Colonic mucosa (tissue), 4 donors: Measurements from ENCODE around the gene PDE1C. TPM values are rescaled to one million over a fixed set of nuclear protein-coding genes. Genes with fewer than 3 reads are reported as not detected.

Experiments
- DNase-seq: peaks from one replicate; pipeline ENCODE4 v3.0.0-alpha.2; 2020
- H3K27ac ChIP-seq: fragments of 200-600 bp; one replicate; pipeline ENCODE4 v1.8.0; 2021
- H3K27me3 ChIP-seq: fragments of 200-600 bp; one replicate; pipeline ENCODE4 v1.8.0; 2021
- H3K36me3 ChIP-seq: fragments of 200-600 bp; one replicate; pipeline ENCODE4 v1.8.0; 2021
- H3K4me1 ChIP-seq: fragments of 200-600 bp; one replicate; pipeline ENCODE4 v1.8.0; 2021; ENCODE audit warnings: mild to moderate bottlenecking
- H3K4me3 ChIP-seq: fragments of 200-600 bp; one replicate; pipeline ENCODE4 v1.8.0; 2021
- H3K9ac ChIP-seq, 2 donors: one replicate each; pipeline ENCODE4 v1.7.0; 2013; ENCODE audit warnings: control low read depth in 2 of 2, low read depth in 2 of 2, low read length in 2 of 2
- H3K9me3 ChIP-seq: fragments of 200-600 bp; one replicate; pipeline ENCODE4 v1.8.0; 2021
- CTCF ChIP-seq: fragments of 200-600 bp; IDR thresholded peaks from one replicate; pipeline ENCODE4 v1.8.0; 2022; ENCODE audit warnings: antibody characterized with exemption, mild to moderate bottlenecking
- intact Hi-C: fragments of 100-400 bp; cut with DNase I; formaldehyde crosslinking; loops from one replicate; pipeline ENCODE4 v1.14.1; 2022
- total RNA-seq, 2 donors: library from RNA; stranded (reverse); fragmentation: NEBNext Ultra II Directional in 1 of 2; extraction: Animal tissue kit (Norgen Biotek cat#: 25700) in 1 of 2; gene quantifications; one replicate each; pipeline ENCODE4 v1.2.1, GENCODE V29; 2021
- donor health status: healthy.
- donor health status: DM: no; HTN: no; CAD: no.
- donor health status: DM: no; HTN: no; CAD: no.

PDE1C gene
- total RNA-seq, 2 donors from 2014 or later, result 1.2 to 2.7 TPM

GRCh38 chr7:31903962-31904361, 166.2 kb downstream of the PDE1C start:
- Histone ChIP-seq H3K4me1 (no peaks in the 10 kb centered on the region), H3K36me3 (no peaks in the 10 kb centered on the region)
- intact Hi-C loops, result no loop called here

GRCh38 chr7:31899356-31899927, 170.8 kb downstream of the PDE1C start:
- H3K9ac ChIP-seq, result no peak overlapping the region
- no peak for DNase-seq
- no peak for TF ChIP-seq CTCF
- H3K36me3 ChIP-seq, result no peaks in the 10 kb centered on the region
- H3K27me3 ChIP-seq, result no peaks in the 10 kb centered on the region
- intact Hi-C loops, result no loop called here
- H3K27ac ChIP-seq, result no peak overlapping the region
- H3K4me1 ChIP-seq, result no peaks in the 10 kb centered on the region
- H3K4me3 ChIP-seq, result no peak overlapping the region
- H3K9me3 ChIP-seq, result no peaks in the 10 kb centered on the region

More at GRCh38 chr7:31903962-31904361, 166.2 kb downstream of the PDE1C start:
- Histone ChIP-seq H3K9me3 (no peaks in the 10 kb centered on the region), H3K27me3 (no peaks in the 10 kb centered on the region), H3K27ac (no peak overlapping the region), H3K4me3 (no peak overlapping the region), H3K9ac (no peak overlapping the region)
- no peak for DNase-seq
- no peak for TF ChIP-seq CTCF

GRCh38 chr7:31896925-31897324, 173.3 kb downstream of the PDE1C start:
- no peak for TF ChIP-seq CTCF
- Histone ChIP-seq H3K27ac (no peak overlapping the region), H3K27me3 (no peaks in the 10 kb centered on the region), H3K9ac (no peak overlapping the region), H3K4me3 (no peak overlapping the region), H3K36me3 (no peaks in the 10 kb centered on the region), H3K9me3 (no peaks in the 10 kb centered on the region), H3K4me1 (no peaks in the 10 kb centered on the region)
- no peak for DNase-seq
- intact Hi-C loops, result no loop called here

GRCh38 chr7:31894308-31894707, 175.9 kb downstream of the PDE1C start:
- no peaks in the 10 kb centered on the region for H3K4me1 ChIP-seq
- no peaks in the 10 kb centered on the region for H3K36me3 ChIP-seq
- TF ChIP-seq CTCF, result no peak
- H3K27ac ChIP-seq, result no peak overlapping the region
- H3K9ac ChIP-seq, result no peak overlapping the region
- no peak for DNase-seq
- no peaks in the 10 kb centered on the region for H3K9me3 ChIP-seq
- intact Hi-C loops, result no loop called here
- H3K4me3 ChIP-seq, result no peak overlapping the region
- H3K27me3 ChIP-seq, result no peaks in the 10 kb centered on the region

- Histone ChIP-seq H3K9ac (no peak overlapping the region), H3K27me3 (no peaks in the 10 kb centered on the region), H3K9me3 (no peaks in the 10 kb centered on the region), H3K4me1 (no peaks in the 10 kb centered on the region), H3K27ac (no peak overlapping the region), H3K36me3 (no peaks in the 10 kb centered on the region), H3K4me3 (no peak overlapping the region)
- no peak for TF ChIP-seq CTCF
- intact Hi-C loops, result no loop called here
- DNase-seq, result no peak
These were observed 176.8 kb downstream of the PDE1C start for GRCh38 chr7:31893365-31893764.
